Measurements from ENCODE around the gene ARL8A. TPM values are rescaled to one million over a fixed set of nuclear protein-coding genes. Genes with fewer than 3 reads are reported as not detected.

The ARL8A gene
- total RNA-seq, 1 experiment from 2014 or later = 27.8 TPM

- Histone ChIP-seq H3K9me3 (no peaks in the 10 kb centered on the region), H3K4me3 (ENCODE audit: low read depth, low read length) (no peak overlapping the region), H3K27me3 (replicated peaks; ENCODE audit: control insufficient read depth, insufficient read depth, low read length) (no peaks in the 10 kb centered on the region), H3K4me1 (peaks cover 63% of the 10 kb centered on the region), H3K36me3 (ENCODE audit: control insufficient read depth, insufficient read depth, low read length) (no peaks in the 10 kb centered on the region)
- peak overlapping the region; percentile 88 for H3K27ac Mint-ChIP-seq (ENCODE audit: unreplicated experiment)
- no peaks in the 10 kb centered on the region for H3K27me3 Mint-ChIP-seq (ENCODE audit: insufficient read depth, unreplicated experiment)
- no TSS peak for BruUV-seq (replicated peaks)
- H3K9me3 Mint-ChIP-seq (ENCODE audit: unreplicated experiment) = no peaks in the 10 kb centered on the region
- no peaks in the 10 kb centered on the region for H3K36me3 Mint-ChIP-seq (ENCODE audit: insufficient read depth, unreplicated experiment)
- intact Hi-C loops (cut with micrococcal nuclease; ENCODE audit: unreplicated experiment) = loop anchor here (1.0 kb wide), 2 partner anchors 9 to 76 kb away; no protein-coding TSS in a partner anchor
- TF ChIP-seq, protein P1, sequence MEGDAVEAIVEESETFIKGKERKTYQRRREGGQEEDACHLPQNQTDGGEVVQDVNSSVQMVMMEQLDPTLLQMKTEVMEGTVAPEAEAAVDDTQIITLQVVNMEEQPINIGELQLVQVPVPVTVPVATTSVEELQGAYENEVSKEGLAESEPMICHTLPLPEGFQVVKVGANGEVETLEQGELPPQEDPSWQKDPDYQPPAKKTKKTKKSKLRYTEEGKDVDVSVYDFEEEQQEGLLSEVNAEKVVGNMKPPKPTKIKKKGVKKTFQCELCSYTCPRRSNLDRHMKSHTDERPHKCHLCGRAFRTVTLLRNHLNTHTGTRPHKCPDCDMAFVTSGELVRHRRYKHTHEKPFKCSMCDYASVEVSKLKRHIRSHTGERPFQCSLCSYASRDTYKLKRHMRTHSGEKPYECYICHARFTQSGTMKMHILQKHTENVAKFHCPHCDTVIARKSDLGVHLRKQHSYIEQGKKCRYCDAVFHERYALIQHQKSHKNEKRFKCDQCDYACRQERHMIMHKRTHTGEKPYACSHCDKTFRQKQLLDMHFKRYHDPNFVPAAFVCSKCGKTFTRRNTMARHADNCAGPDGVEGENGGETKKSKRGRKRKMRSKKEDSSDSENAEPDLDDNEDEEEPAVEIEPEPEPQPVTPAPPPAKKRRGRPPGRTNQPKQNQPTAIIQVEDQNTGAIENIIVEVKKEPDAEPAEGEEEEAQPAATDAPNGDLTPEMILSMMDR (IDR thresholded peaks at IDR 0.05; ENCODE audit: insufficient read depth in 1 of 2, low read depth in 1 of 2, low read length in 1 of 2, severe bottlenecking in 1 of 2, unreplicated experiment in 1 of 2) = no peak
- peak; percentile 55 to 75 for DNase-seq
- POLR2A ChIA-PET = interaction anchor here (1.0 to 1.3 kb wide), 3 partner anchors 9 to 75 kb away, joined by 3 to 12 read pairs (median 4); partner anchors contain the start of gene ELF3
- H3K4me3 Mint-ChIP-seq (ENCODE audit: unreplicated experiment) = peak overlapping the region; percentile 25
- CTCF ChIA-PET = interaction anchor here (0.6 to 1.1 kb wide), 3 partner anchors 21 to 77 kb away, joined by 3 to 6 read pairs (median 4); no protein-coding TSS in a partner anchor
- peaks cover 43% of the 10 kb centered on the region for H3K4me1 Mint-ChIP-seq (ENCODE audit: low read depth, unreplicated experiment)
These were observed 59.5 kb downstream of the ARL8A start for GRCh38 chr1:202084791-202085681.

Other genes with a start within 250 kb of the ARL8A start
- gene LMOD1, start 198.2 kb downstream of the ARL8A start, total RNA-seq (2022) = 0.11 TPM in 1 of 2 replicates, not detected in the other
- gene TIMM17A, start 189.2 kb downstream of the ARL8A start, total RNA-seq (2022) = 63.7 and 64.1 TPM in 2 replicates
- gene RNPEP, start 162.1 kb downstream of the ARL8A start, total RNA-seq (2022) = 75.9 and 83.0 TPM in 2 replicates
- gene ELF3, start 134.2 kb downstream of the ARL8A start, total RNA-seq (2022) = 116 and 126 TPM in 2 replicates
- gene GPR37L1, start 21.8 kb downstream of the ARL8A start, total RNA-seq (2022) = 0.07 TPM in 2 replicates
- gene PTPN7, start 15.9 kb upstream of the ARL8A start, total RNA-seq (2022) = not detected in 2 replicates
- gene LGR6, start 49.1 kb upstream of the ARL8A start, total RNA-seq (2022) = 0.36 TPM in 1 of 2 replicates, not detected in the other
- 53.4 and 59.3 TPM in 2 replicates for gene UBE2T, start 197.2 kb upstream of the ARL8A start, total RNA-seq (2022)
- 16.4 and 22.4 TPM in 2 replicates for gene PPP1R12B, start 204.0 kb upstream of the ARL8A start, total RNA-seq (2022)